H1 (cell line): ENCODE results near the gene WFDC1.

Experiments
- CTCF ChIP-seq, 3 experiments: IDR thresholded peaks; 1 replicate in 2 of 3; 2 replicates in 1 of 3; pipeline versions ENCODE4 v1.5.1 to v1.6.1; 2011; ENCODE audit warnings: low read length in 3 of 3, mild to moderate bottlenecking in 3 of 3, inconsistent platforms in 2 of 3, low read depth in 1 of 3, moderate library complexity in 1 of 3; ENCODE audit not compliant: insufficient read depth in 1 of 3; ENCODE audit errors: control extremely low read depth in 1 of 3
- TCF12 ChIP-seq: IDR thresholded peaks from 2 replicates; pipeline ENCODE4 v1.6.1; 2011; ENCODE audit warnings: low read depth, mild to moderate bottlenecking, low read length

- TF ChIP-seq CTCF (IDR thresholded peaks at IDR 0.05; ENCODE audit: control extremely low read depth in 1 of 3, insufficient read depth in 1 of 3, low read depth in 1 of 3, low read length in 3 of 3) (no peak), TCF12 (no peak)
Observed at GRCh38 chr16:84329016-84329415, 34.3 kb downstream of the WFDC1 start.
